SU-DHL-6 (cell line): ENCODE results near the gene TUBB2B.

ENCODE experiments used
- CTCF ChIP-seq: fragments of 200-600 bp; sonication (generic); IDR thresholded peaks from one replicate; pipeline ENCODE4 v1.5.1; 2017; ENCODE audit warnings: antibody characterized with exemption, mild to moderate bottlenecking, low read length, moderate library complexity; ENCODE audit not compliant: insufficient read depth, poor library complexity, severe bottlenecking
- EZH2phosphoT487 ChIP-seq: fragments of 200-600 bp; sonication (generic), shearing (Covaris generic); conservative IDR thresholded peaks from 2 replicates; pipeline ENCODE4 v1.6.1; 2018; ENCODE audit warnings: mild to moderate bottlenecking, antibody characterized with exemption, low read length, moderate library complexity, mixed read lengths

- TF ChIP-seq CTCF (no peak), EZH2phosphoT487 (no peak)
These were observed 40.5 kb downstream of the TUBB2B start for GRCh38 chr6:3186974-3187382.
